Cerebellar cortex (tissue), 1 donor: ENCODE results near the gene AOPEP.
A peak's percentile ranks its signal among the peaks of the same experiment; 100 is the strongest.

Experiments
- DNase-seq: peaks from one replicate; pipeline ENCODE4 v3.0.0-alpha.2; 2015; ENCODE audit warnings: low spot score

AOPEP gene

DNA sequence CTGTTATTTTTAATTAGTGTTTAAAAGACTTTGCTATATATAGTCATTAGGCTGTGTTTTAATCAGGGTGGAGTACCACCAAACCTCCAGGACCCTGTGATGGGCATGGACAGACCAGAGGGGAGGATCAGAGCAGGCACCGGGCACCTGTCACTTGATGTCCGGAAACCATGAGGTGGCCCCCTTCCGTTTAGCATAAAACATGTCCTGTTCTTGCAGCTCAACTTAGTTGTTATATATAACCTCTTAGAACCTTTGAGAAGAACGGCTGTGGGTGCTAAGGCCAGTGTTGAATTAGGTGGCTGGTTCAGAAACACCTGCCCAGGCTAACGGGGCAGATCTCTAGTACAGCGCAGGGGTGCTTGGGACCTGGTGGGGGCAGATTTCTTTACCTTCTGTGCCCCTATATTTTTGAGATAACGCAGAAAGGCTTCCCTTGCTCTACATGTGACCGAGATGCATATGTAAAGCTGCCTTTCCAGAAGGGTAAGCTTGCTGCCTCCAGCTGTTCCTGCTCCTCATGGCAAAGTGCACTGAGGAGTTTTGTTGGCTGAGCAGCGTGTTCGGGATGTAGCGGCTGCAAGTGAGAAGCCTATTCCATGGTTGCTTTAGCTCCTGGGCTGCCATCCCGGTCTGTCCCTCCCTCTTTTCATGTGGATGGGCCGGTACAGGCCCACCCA, 335.6 kb downstream of the AOPEP start:
- no peak for DNase-seq

DNA sequence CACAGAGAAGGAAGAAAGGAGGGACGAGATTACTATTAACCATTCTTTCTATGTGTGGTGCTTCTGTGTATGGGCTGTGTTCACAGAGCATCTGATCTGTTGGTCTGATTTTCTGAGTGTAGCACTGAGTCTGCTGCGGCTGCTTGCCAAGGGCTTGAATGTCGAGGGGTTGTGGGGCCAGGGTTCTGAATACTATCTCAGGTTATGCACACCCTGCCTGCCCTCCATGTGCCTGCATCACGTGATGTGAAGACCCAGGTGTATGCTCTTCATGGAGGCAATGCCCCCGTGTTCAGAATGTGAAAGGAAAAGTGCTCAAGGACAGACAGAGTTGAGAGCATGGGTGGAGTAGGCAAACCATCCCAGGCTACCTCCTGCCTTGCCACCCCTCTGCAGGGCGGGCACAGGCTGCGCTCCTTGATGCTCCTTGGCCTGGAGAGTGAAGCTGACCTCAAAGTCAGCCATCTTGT, 336.1 kb downstream of the AOPEP start:
- DNase-seq, result no peak

DNA sequence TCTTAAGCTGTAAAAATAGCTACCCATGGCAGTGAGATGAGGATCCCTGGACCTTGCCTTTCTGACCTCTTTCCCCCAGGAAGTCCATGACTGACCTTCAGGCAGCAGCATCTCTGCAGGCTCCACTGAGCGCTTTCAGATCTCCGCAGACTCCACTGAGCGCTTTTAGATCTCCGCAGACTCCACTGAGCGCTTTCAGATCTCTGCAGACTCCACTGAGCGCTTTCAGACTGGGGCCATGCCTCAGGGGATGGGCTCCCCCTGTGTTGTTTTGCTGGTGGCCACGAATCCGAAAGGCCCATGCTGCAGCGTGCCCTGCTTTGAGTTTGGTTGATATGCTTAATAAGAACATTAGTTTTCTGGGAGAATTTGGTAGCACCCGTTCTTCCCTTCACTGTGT, 336.8 kb downstream of the AOPEP start:
- DNase-seq, result no peak

DNA sequence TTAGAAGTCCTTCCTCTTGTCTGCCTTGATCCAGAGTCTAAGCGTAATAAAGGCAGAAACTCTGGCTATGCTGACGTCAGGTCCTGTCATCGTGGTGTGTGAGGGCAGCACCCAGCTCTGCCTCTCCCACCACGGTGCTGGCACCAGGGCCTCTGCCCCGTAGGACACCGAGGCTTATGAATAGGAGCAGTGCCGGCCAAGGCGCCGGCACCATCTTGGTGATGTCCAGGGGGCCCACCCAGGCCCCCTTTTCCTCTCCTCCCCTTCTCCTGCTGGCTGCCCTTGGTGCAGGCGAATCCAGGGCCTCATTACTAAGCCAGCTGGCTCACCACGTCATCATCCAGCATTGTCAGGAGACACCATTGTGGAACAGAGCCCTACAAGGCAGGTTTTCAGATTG, 338.7 kb downstream of the AOPEP start:
- DNase-seq, result no peak

DNA sequence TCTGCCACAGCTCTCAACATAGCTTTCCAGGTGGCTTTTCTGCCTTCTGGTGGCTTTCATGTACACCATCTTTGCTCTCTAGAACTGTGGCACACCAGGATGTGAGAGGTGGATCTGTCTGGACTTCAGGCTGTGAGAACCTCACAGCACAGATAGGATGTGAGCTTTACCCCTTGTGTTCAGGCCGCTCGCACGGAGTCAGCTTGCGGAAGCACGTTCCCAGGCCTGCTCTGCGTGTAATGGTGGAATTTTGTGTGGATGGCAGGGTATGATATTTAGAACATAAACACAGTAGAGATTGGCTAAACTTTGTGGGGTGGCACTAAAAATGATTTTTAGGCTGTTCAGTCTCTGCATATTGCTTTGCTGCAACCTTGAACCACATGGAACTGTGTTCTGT, 340.6 kb downstream of the AOPEP start:
- no peak for DNase-seq

DNA sequence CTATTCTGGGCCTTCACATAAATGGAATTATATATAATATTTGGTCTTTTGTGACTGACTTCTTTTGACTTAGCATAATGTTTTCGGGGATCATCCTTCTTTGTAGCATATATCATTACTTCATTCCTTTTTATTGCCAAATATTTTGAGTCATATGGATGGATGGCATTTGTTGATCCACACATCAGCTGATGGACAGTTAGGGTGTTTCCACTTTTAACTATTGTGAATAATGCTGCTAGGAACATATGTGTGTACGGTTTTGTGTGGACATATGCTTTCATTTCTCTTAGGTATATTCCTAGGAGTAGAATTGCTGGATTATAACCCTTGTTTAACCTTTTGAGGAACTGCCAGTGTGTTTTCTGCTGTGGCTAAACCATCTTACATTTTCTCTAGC, 341.4 kb downstream of the AOPEP start:
- DNase-seq, result no peak

DNA sequence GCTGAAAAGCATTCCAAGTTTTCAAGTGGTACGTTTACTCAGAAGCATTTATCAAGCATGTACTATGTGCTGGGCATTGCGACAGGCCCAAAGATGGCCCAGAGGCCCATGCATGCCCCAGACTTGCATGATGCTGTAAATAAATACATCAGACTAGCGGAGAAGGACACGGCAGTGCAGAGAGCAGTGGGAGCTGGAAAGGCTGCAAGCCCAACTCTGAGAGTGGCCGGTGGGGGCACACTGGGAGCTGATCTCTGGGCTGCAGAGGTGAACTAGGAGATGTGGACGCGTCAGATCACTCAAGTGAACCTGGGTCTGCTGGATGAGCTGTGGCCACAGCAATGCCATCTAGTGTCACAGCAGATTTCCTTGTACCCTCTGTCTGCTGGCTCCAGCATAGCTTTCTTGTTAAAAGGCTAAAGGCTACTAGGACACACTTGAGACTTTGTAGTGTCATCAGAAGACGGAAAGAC, 344.1 kb downstream of the AOPEP start:
- no peak for DNase-seq

DNA sequence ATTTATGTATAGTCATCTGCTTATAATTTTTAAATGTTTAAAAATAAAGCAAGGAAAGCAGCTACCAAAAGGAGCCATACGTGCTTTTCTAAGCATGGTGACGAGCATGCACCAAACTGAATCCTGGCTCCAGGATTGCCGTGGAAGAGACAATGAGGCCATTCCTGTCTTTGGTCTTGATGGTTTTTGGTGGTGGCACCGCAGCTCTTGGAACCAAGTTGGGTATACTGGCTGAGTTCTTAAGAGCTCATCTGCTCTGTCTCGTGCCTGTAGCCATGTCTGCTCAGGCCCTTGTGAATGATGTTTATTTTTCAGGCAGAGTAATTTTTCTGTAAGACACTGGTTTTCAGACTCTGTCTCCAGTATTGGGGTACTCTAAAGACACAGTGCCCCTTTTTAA, 345.0 kb downstream of the AOPEP start:
- DNase-seq, result no peak

DNA sequence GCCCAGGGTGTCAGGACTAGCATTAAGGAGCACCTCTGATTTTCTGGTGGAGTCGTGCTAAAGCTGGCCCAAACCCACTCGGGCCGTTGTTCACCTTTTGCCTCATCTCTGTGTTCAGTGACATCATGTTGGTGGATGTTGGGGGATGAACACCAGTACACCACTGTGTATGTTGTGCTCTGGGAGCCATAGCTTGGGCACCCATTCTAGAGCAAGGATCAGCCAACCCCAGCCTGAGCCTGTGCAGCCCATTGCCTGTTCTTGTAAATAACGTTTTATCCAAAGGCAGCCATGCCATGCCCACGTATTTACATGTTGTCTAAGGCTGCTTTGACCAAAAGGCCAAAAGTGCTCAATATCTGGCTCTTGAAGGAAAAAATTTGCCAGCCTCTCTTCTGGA, 345.4 kb downstream of the AOPEP start:
- no peak for DNase-seq

DNA sequence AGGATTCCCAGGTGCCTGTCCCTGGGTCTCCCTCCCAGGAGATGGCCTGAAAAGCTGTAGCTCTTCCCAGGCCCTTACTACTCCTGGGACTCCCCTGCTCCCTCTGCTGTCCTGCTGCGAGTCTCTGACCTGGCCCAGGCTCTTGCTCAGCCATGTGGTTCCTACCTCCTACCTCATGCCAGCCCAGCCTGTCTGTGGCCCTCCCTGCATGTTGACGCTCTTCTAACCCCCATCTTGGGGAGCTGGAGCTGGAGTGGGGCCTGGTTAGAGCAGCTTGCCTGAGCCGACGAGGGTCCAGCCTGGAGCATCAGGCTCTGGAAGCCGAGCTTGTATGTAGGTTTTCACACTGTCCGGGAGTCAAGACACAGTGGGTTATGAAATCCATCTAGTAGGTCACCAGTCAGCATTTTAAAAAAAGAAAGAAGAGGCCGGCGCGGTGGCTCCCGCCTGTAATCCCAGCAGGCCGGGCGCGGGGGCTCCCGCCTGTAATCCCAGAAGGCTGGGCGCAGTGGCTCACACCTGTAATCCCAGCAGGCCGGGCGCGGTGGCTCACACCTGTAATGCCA, 346.6 kb downstream of the AOPEP start:
- DNase-seq, result no peak

DNA sequence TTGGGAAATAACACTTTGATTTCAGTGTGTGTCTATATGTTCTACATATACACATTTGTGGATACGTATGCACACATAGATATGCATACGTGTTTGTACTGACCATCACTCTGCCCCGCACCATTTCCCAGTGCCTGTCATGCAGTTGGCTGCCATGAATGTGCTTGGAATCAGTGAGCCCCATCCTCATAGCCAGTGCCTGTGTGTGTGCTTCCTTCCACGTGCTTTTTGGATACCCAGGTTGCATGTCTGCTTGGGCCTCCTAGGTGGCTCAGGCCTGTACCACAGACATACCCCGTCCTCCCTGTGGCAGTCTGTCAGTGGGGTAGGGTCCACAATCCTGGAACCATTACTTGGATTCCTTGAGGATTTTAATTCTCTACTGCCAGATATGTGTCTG, 347.4 kb downstream of the AOPEP start:
- no peak for DNase-seq

DNA sequence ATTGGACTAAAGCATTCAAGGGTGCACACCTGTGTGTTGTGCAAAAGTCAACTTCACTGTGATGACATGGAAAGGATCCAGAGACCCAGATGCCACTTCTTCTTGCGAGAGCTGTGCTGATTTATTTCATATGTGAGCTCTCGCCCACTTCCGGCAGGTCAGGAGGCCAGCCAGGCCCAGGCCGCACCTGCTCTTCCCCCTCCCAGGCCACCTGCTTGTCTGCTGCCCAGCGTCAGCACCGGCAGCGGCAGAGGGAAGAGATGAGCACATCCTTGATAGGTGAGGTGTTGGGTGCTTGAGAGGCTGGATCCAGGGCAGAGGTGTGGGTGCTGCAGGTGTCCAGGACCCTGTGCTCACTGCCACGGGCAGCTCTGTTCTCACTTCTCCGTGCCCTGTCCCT, 348.1 kb downstream of the AOPEP start:
- DNase-seq, result no peak

DNA sequence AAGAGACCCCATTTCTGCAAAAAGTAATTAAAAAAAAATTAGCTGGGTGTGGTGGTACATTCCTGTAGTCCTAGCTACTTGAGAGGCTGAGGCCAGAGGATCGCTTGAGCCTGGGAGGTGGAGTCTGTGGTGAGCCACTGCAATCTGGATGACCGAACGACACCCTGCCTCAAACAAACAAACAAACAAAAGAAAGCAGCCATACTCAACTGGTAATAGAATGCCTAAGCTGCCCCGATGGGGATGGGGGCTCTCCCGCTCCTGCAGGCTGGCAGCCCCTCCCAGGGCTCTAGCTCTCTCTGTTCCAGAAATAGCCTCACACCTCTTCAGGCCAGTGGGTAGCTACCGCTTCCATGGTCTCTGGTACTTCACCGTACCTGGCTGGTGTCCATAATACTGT, 349.2 kb downstream of the AOPEP start:
- no peak for DNase-seq

DNA sequence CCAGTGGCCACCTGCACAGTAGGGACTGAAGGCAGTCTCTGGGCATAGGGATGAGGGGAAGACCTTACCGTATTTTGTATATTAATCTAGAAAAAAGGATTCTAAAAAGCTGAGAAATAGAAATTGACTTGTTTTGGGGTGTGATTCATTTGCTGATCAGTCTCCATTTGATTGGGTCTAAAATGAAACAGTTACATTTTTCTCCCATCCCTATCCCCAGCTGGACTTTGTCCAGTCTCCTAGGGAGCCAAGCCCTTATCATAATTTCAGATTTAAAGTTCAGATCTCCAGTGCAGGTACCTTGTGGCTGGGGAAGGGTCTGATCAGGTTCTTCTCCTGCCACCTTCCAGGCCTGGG, 350.2 kb downstream of the AOPEP start:
- DNase-seq, result no peak

DNA sequence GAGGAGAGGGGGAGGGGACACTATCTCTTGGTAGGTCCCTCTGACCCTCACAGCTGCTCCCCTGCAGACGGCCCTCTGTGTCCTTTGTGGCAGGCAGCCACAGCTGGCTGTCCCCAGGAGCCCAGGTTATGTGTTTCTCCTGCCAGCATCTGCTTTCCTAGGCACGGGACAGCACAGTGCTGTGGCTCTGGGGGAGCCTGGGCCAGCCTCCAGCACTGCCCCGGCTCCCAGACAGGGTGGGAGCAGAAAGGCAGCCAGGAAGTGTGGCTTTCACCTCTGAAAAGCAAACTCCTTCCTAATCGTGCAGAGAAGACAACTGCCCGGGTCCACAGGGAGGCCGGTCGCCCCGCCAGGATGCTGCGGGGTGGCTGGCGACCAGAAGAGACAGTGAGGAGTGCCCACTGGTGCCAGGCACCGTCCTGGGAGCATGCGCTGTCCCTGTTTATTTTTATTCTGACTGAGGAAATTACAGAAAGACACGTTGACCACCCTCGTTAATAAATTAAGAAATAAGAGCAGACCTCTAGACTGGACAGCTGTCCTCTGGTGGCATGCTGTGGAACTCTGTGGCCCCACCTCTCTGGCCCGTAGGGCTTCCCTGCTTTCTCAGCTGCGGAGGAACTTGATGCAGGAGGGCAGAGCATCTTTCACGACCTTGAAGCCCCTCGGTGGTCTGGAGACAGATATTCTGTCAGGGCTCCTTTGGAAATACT, 350.7 kb downstream of the AOPEP start:
- DNase-seq, result no peak

DNA sequence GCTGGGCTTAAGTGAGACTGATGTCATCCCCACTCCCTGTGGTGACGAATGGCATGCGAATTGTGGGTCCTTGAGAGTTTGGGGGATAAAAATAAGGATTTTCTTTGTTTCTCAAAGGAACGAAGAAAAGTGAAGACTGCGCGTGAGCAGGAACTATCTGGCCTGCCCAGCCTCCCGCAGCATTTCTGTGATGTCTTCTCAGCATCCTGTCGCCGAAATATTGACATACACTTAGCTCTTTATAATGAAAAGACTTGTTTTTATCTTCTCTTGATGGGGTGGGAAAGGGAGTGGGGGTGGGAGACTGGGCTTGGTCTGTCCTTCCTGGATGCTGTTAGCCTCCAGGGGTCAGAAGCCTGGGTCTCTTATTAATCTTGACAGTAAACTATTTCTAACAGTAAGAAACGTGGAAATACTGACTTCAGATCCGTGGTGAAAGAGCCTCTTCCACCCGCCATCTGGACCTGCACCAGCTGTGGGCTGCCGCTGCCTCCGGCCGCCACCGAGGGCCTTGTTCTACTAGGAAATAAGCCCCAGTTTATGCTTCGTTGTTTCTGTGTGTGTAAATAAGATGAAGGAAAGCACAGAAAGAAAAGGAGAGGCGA, 351.4 kb downstream of the AOPEP start:
- no peak for DNase-seq

DNA sequence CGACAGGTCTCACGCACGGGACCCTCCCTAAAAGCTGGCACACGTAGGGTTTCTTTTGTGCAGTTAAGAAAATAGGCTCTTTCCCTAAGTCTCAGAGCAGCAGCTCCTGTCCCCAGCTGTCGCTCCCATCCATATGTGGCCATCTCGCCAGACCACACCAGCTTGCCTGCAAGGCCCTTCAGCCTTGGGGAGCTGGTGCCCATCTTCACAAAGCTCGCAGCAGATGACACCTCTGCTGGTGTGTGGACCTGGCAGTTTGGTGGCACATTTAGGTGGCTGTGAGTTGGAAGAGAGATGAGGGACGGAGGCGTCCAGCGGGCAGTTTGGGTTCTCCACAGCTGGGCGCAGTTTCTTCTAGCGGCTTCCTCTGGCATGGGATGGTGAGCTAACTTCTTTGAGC, 352.0 kb downstream of the AOPEP start:
- DNase-seq, result no peak

DNA sequence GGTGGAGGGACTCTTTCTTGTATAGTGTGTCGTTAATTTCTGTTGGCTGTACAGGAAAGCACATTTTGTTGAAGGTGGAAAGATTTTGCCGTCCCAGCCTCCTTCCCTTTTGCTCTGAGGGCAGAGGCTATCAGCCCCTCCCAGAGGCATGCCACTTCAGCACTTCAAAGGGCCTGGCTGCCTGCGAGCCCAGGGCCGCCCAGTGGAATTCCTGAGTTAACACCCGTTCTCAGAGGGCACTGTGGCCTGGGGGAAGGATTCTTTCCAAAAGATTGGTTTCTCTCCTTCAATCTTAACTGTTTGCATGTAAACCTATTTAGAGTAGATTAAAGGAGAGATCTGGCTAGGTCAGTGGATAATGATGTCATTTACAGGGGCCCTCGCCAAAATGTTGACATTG, 352.4 kb downstream of the AOPEP start:
- no peak for DNase-seq

DNA sequence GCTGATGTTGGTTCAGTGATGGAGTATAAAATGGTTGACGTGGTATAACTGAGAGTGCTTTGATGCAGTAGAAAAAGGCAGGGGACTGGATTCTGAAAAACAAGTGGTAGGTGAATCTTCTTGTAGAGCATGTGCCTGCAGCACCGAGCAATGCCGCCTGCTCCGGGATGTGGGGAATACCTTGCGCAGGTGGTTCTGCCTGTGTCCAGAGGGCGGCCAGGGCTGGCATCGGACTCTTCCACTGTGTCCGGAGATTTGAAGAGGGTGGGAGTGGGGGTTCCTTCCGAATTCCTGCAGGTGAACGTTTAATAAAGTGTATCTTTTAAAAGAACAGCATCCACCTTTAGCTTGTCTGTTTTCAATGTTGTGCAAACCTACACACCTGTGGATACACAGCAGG, 353.0 kb downstream of the AOPEP start:
- no peak for DNase-seq

DNA sequence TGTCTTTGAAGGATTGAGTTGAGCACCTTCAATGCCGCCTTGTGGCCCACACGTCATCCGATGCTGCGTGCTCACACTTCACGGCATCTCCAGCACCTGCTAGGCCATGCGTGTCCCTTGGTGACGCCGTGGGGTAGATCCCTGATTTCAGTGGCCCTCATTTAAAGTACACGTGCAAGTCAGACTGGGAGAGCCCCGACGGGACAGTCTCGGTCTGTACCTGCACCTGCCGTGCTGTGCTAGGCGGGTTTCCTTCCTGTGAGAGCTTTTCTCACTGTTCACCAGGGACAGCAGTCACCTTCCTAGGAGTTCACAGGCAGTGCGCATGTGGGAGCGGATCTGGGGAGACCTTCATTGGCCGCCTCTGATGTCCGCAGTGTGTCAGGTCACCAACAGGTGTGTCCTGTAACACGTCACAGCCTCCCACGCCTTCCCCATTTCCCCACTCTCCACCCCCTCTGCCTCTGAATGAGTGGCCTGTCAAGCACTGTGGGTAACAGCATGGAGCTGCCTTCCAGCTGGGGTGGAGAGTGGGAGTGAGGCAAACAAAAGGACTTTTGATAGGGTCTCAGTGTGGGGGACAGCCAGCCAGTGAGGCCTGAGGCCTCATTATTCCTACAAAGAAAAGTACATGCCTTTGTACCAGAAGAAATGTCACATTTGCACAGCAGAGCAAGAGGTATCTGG, 354.6 kb downstream of the AOPEP start:
- no peak for DNase-seq

DNA sequence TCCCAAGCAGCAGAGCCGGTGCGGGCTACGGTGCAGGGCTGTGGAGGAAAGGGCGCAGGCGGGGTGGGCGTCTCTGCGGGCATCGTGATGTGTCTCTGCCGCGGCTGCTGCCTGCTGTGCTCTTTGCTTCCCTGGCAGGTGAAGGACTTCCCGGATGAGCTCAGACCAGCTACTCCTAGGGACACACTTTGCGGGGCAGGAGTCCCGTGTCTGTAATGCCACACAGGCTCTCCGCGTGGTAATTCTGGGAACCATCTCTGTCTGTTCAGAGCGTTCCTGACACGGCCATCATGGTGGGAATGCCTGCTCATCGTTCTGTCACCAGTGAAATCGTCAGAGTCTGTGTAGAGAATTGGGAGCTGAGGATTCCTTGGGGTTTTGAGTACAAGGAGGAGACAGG, 355.5 kb downstream of the AOPEP start:
- no peak for DNase-seq

DNA sequence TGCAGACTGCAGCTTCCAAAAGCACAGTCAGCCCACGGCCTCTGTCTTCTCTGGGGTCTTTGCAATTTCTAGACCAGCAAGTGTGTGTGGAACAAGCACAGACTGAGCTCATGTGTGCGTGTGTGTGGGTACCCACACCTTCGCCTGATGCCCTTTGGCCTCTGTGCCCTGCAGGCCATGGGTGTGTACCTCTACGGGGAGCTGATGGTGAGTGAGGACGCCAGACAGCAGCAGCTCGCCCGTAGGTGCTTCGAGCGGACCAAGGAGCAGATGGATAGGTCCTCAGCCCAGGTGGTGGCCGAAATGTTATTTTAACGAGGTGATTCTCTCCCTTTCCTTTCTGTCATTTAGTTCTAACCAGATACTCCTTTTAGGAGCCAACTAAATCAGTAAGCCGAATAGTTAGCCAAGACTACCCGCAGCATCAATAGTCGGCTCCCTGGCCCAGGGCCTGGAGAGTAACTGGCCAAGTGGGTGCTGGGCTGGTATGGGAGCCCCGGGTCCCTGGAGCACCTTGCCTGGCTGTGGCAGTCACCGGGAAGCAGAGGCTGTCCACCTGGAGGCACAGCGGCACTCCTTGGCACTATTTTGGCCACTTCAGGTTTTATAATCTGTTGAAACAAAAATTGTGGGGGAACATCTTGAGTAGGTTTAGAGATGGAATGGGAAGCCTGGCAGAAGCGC, 356.0 kb downstream of the AOPEP start:
- peak; percentile 63 for DNase-seq
